ENCODE measurements around the gene CATSPERZ. TPM values are rescaled to one million over a fixed set of nuclear protein-coding genes. Genes with fewer than 3 reads are reported as not detected.

The CATSPERZ gene
- total RNA-seq, 1 donor from 2014 or later: not detected

DNA sequence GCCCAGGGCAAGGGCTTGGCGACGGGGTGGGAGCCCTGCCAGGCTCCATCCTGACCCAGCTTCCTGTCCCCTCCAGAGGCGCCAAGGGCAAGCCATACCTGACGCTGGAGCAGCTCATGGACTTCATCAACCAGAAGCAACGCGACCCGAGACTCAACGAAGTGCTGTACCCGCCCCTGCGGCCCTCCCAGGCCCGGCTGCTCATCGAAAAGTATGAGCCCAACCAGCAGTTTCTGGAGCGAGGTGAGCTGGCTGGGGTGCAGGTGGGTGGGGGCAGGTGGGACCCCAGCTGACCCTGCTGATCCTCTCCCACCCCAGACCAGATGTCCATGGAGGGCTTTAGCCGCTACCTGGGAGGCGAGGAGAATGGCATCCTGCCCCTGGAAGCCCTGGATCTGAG, 43.9 kb upstream of the CATSPERZ start:
- Histone ChIP-seq H3K4me3 (no peak overlapping the region), H3K27ac (no peak overlapping the region), H3K4me1 (peaks cover 25% of the 10 kb centered on the region), H3K9me3 (no peaks in the 10 kb centered on the region), H3K27me3 (no peaks in the 10 kb centered on the region), H3K36me3 (peaks cover 0 to 38% of the 10 kb centered on the region in 2 donors)
- TF ChIP-seq, protein P1, sequence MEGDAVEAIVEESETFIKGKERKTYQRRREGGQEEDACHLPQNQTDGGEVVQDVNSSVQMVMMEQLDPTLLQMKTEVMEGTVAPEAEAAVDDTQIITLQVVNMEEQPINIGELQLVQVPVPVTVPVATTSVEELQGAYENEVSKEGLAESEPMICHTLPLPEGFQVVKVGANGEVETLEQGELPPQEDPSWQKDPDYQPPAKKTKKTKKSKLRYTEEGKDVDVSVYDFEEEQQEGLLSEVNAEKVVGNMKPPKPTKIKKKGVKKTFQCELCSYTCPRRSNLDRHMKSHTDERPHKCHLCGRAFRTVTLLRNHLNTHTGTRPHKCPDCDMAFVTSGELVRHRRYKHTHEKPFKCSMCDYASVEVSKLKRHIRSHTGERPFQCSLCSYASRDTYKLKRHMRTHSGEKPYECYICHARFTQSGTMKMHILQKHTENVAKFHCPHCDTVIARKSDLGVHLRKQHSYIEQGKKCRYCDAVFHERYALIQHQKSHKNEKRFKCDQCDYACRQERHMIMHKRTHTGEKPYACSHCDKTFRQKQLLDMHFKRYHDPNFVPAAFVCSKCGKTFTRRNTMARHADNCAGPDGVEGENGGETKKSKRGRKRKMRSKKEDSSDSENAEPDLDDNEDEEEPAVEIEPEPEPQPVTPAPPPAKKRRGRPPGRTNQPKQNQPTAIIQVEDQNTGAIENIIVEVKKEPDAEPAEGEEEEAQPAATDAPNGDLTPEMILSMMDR (IDR thresholded peaks at IDR 0.05): no peak
- TF ChIP-seq POLR2AphosphoS5 (IDR thresholded peaks at IDR 0.05; ENCODE audit: insufficient read depth in 1 of 2, low read depth in 1 of 2): no peak
- no peak for TF ChIP-seq POLR2A (IDR thresholded peaks at IDR 0.05)
- intact Hi-C loops (cut with DNase I): no loop called here
- DNase-seq (ENCODE audit: extremely low spot score in 2 of 2): no peak

- TF ChIP-seq POLR2AphosphoS5 (IDR thresholded peaks at IDR 0.05; ENCODE audit: insufficient read depth in 1 of 2, low read depth in 1 of 2) (no peak), POLR2A (IDR thresholded peaks at IDR 0.05) (no peak)
- TF ChIP-seq, protein P1 (IDR thresholded peaks at IDR 0.05): no peak
- H3K4me1 ChIP-seq: peaks cover 7% of the 10 kb centered on the region
- H3K27ac ChIP-seq: no peak overlapping the region
- no peak overlapping the region for H3K4me3 ChIP-seq
- H3K9me3 ChIP-seq: no peaks in the 10 kb centered on the region
- DNase-seq (ENCODE audit: extremely low spot score in 2 of 2): no peak
- peaks cover 0 to 56% of the 10 kb centered on the region in 2 donors for H3K36me3 ChIP-seq
- H3K27me3 ChIP-seq: no peaks in the 10 kb centered on the region
- intact Hi-C loops (cut with DNase I): no loop called here
Observed at GRCh38 chr11:64258356-64258755, 41.8 kb upstream of the CATSPERZ start.

- H3K36me3 ChIP-seq: peaks cover 0 to 62% of the 10 kb centered on the region in 2 donors
Observed at GRCh38 chr11:64258946-64259532, 41.1 kb upstream of the CATSPERZ start.

DNA sequence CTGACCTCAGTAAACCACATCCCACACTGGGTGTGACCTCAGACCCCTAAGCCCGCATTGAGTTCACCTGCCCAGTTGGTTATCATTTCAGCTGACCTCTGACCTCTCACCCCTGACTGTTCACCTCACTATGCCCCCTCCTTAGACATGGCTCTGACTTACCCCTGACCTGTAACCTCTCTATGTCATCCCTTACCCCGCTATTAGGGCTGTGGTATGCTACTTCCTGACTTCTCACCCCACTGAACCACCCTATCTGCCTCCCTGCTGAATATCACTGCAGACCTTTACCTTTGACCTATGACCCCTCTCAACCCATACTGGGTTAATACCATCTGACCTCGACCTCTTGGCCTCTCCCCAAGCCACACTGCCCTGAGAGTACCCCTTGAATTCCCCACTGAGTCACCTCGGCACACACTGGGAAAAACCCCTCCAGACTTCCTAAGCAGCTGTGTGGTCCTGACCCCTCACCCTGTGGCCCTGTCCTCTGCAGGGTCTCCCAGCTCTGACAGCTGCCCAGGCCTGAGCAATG, 40.6 kb upstream of the CATSPERZ start:
- DNase-seq (ENCODE audit: extremely low spot score in 2 of 2): no peak
- H3K4me3 ChIP-seq: no peak overlapping the region
- H3K27ac ChIP-seq: no peak overlapping the region
- H3K4me1 ChIP-seq: no peaks in the 10 kb centered on the region
- H3K36me3 ChIP-seq: peaks cover 0 to 64% of the 10 kb centered on the region in 2 donors
- no peaks in the 10 kb centered on the region for H3K27me3 ChIP-seq
- intact Hi-C loops (cut with DNase I): no loop called here
- H3K9me3 ChIP-seq: no peaks in the 10 kb centered on the region
- TF ChIP-seq, protein P1 (IDR thresholded peaks at IDR 0.05): no peak
- TF ChIP-seq POLR2AphosphoS5 (IDR thresholded peaks at IDR 0.05; ENCODE audit: insufficient read depth in 1 of 2, low read depth in 1 of 2): no peak

More at GRCh38 chr11:64258946-64259532, 41.1 kb upstream of the CATSPERZ start:
- Histone ChIP-seq H3K27ac (no peak overlapping the region), H3K9me3 (no peaks in the 10 kb centered on the region), H3K4me3 (no peak overlapping the region), H3K27me3 (no peaks in the 10 kb centered on the region), H3K4me1 (peaks cover under 1% of the 10 kb centered on the region)
- intact Hi-C loops (cut with DNase I): no loop called here
- TF ChIP-seq POLR2AphosphoS5 (IDR thresholded peaks at IDR 0.05; ENCODE audit: insufficient read depth in 1 of 2, low read depth in 1 of 2): no peak
- TF ChIP-seq POLR2A (IDR thresholded peaks at IDR 0.05): no peak
- TF ChIP-seq, protein P1 (IDR thresholded peaks at IDR 0.05): no peak
- no peak for DNase-seq (ENCODE audit: extremely low spot score in 2 of 2)

DNA sequence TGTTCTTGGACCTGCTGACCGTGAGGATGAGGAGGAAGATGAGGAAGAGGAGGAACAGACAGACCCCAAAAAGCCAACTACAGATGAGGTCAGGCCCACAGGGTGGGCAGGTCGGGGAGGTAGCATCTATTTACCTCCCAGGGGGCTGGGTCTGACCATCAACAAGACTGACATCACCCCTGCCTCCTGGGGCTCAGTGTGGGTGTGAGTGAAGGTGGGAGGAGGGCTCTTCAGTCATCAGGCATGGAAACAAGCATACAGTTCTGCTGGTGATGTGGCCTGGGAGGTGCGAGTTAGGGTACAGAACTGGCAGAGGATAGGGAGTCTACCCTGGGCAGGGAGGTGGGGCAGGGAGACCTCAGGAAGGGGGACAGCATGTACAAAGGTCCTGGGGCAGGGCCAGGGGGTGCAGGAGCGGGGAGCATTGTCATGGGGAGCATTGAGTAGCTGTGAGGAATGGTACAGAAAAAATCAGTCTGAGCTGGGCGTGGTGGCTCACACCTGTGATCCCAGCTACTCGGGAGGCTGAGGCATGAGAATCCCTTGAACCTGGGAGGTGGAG, 39.9 kb upstream of the CATSPERZ start:
- DNase-seq (ENCODE audit: extremely low spot score in 2 of 2): no peak
- TF ChIP-seq, protein P1 (IDR thresholded peaks at IDR 0.05): no peak
- TF ChIP-seq POLR2A (IDR thresholded peaks at IDR 0.05): no peak
- TF ChIP-seq POLR2AphosphoS5 (IDR thresholded peaks at IDR 0.05; ENCODE audit: insufficient read depth in 1 of 2, low read depth in 1 of 2): no peak
- Histone ChIP-seq H3K36me3 (peaks cover 0 to 61% of the 10 kb centered on the region in 2 donors), H3K4me1 (no peaks in the 10 kb centered on the region), H3K27ac (no peak overlapping the region), H3K9me3 (no peaks in the 10 kb centered on the region), H3K4me3 (no peak overlapping the region), H3K27me3 (no peaks in the 10 kb centered on the region)
- intact Hi-C loops (cut with DNase I): no loop called here
